ENCODE measurements around the gene EYS.
A peak's percentile ranks its signal among the peaks of the same experiment; 100 is the strongest.
"Not testable (repeated sequence)": the region's sequence is repeated elsewhere in the genome, so short reads cannot be mapped to it uniquely, and the experiment has no call there.

EYS gene

GRCh38 chr6:65623566-65623965 lies 83.5 kb downstream of the EYS start:
- H3K9me3 ChIP-seq (ENCODE audit: severe bottlenecking): no peaks in the 10 kb centered on the region
- H3K4me3 ChIP-seq (ENCODE audit: severe bottlenecking): no peak overlapping the region
- no peaks in the 10 kb centered on the region for H3K36me3 ChIP-seq (ENCODE audit: low read depth)
- no peak overlapping the region for H3K27ac ChIP-seq (ENCODE audit: poor library complexity, severe bottlenecking)
- DNase-seq (ENCODE audit: low spot score): no peak
- no peak for TF ChIP-seq CTCF (IDR thresholded peaks at IDR 0.05; ENCODE audit: poor library complexity, severe bottlenecking)
- ATAC-seq (ENCODE audit: low read depth): peak; percentile 21; the same call in 1 of the 3 replicates
- H3K27me3 ChIP-seq (ENCODE audit: insufficient read depth, poor library complexity, severe bottlenecking): no peaks in the 10 kb centered on the region
- no peaks in the 10 kb centered on the region for H3K4me1 ChIP-seq (ENCODE audit: insufficient read depth, poor library complexity, severe bottlenecking)

GRCh38 chr6:65610746-65611145 lies 96.3 kb downstream of the EYS start:
- DNase-seq (ENCODE audit: low spot score): no peak
- H3K27ac ChIP-seq (ENCODE audit: poor library complexity, severe bottlenecking): no peak overlapping the region
- H3K4me1 ChIP-seq (ENCODE audit: insufficient read depth, poor library complexity, severe bottlenecking): no peaks in the 10 kb centered on the region
- peaks cover 3% of the 10 kb centered on the region for H3K27me3 ChIP-seq (ENCODE audit: insufficient read depth, poor library complexity, severe bottlenecking)
- no peak for TF ChIP-seq CTCF (IDR thresholded peaks at IDR 0.05; ENCODE audit: poor library complexity, severe bottlenecking)
- H3K4me3 ChIP-seq (ENCODE audit: severe bottlenecking): no peak overlapping the region
- no peaks in the 10 kb centered on the region for H3K36me3 ChIP-seq (ENCODE audit: low read depth)
- no peak for ATAC-seq (ENCODE audit: low read depth)
- H3K9me3 ChIP-seq (ENCODE audit: severe bottlenecking): no peaks in the 10 kb centered on the region

GRCh38 chr6:65595540-65595939 lies 111.5 kb downstream of the EYS start:
- ATAC-seq (ENCODE audit: low read depth) (no peak), DNase-seq (ENCODE audit: low spot score) (no peak)
- H3K4me3 ChIP-seq (ENCODE audit: severe bottlenecking): no peak overlapping the region
- H3K9me3 ChIP-seq (ENCODE audit: severe bottlenecking): no peaks in the 10 kb centered on the region
- H3K27me3 ChIP-seq (ENCODE audit: insufficient read depth, poor library complexity, severe bottlenecking): no peaks in the 10 kb centered on the region
- no peak for TF ChIP-seq CTCF (IDR thresholded peaks at IDR 0.05; ENCODE audit: poor library complexity, severe bottlenecking)
- no peak overlapping the region for H3K27ac ChIP-seq (ENCODE audit: poor library complexity, severe bottlenecking)
- H3K36me3 ChIP-seq (ENCODE audit: low read depth): no peaks in the 10 kb centered on the region
- no peaks in the 10 kb centered on the region for H3K4me1 ChIP-seq (ENCODE audit: insufficient read depth, poor library complexity, severe bottlenecking)

- no peaks in the 10 kb centered on the region for H3K36me3 ChIP-seq (ENCODE audit: low read depth)
- no peak overlapping the region for H3K4me3 ChIP-seq (ENCODE audit: severe bottlenecking)
- H3K9me3 ChIP-seq (ENCODE audit: severe bottlenecking): no peaks in the 10 kb centered on the region
- H3K27me3 ChIP-seq (ENCODE audit: insufficient read depth, poor library complexity, severe bottlenecking): peaks cover 6% of the 10 kb centered on the region
- no peak for DNase-seq (ENCODE audit: low spot score)
- H3K27ac ChIP-seq (ENCODE audit: poor library complexity, severe bottlenecking): no peak overlapping the region
- no peak for TF ChIP-seq CTCF (IDR thresholded peaks at IDR 0.05; ENCODE audit: poor library complexity, severe bottlenecking)
- no peak for ATAC-seq (ENCODE audit: low read depth)
- no peaks in the 10 kb centered on the region for H3K4me1 ChIP-seq (ENCODE audit: insufficient read depth, poor library complexity, severe bottlenecking)
Observed at GRCh38 chr6:65570340-65570739, 136.7 kb downstream of the EYS start.

GRCh38 chr6:65569505-65569904 lies 137.5 kb downstream of the EYS start:
- TF ChIP-seq CTCF (IDR thresholded peaks at IDR 0.05; ENCODE audit: poor library complexity, severe bottlenecking): no peak
- Histone ChIP-seq H3K36me3 (ENCODE audit: low read depth) (no peaks in the 10 kb centered on the region), H3K27ac (ENCODE audit: poor library complexity, severe bottlenecking) (no peak overlapping the region), H3K4me3 (ENCODE audit: severe bottlenecking) (no peak overlapping the region), H3K4me1 (ENCODE audit: insufficient read depth, poor library complexity, severe bottlenecking) (no peaks in the 10 kb centered on the region), H3K27me3 (ENCODE audit: insufficient read depth, poor library complexity, severe bottlenecking) (peaks cover 6% of the 10 kb centered on the region), H3K9me3 (ENCODE audit: severe bottlenecking) (no peaks in the 10 kb centered on the region)
- DNase-seq (ENCODE audit: low spot score): no peak
- ATAC-seq (ENCODE audit: low read depth): no peak

- not testable (repeated sequence) for ATAC-seq (ENCODE audit: low read depth); H3K9me3 ChIP-seq (ENCODE audit: severe bottlenecking); H3K36me3 ChIP-seq (ENCODE audit: low read depth); H3K4me3 ChIP-seq (ENCODE audit: severe bottlenecking); DNase-seq (ENCODE audit: low spot score); H3K27ac ChIP-seq (ENCODE audit: poor library complexity, severe bottlenecking); H3K27me3 ChIP-seq (ENCODE audit: insufficient read depth, poor library complexity, severe bottlenecking); H3K4me1 ChIP-seq (ENCODE audit: insufficient read depth, poor library complexity, severe bottlenecking)
Observed at GRCh38 chr6:65569056-65569455, 138.0 kb downstream of the EYS start.

All from RWPE2 (cell line).